Ovary (tissue), 9 donors: ENCODE results near the gene SLC44A1. TPM values are rescaled to one million over a fixed set of nuclear protein-coding genes. Genes with fewer than 3 reads are reported as not detected.

ENCODE experiments used
- DNase-seq, 5 donors: peaks; one replicate each; pipeline ENCODE4 v3.0.0-alpha.2; 2019 to 2020
- H3K27ac ChIP-seq, 2 donors: fragments of 200-600 bp; one replicate each; pipeline versions ENCODE4 v1.5.1 to v1.8.0; 2019 to 2022
- H3K27me3 ChIP-seq: fragments of 200-600 bp; one replicate; pipeline ENCODE4 v1.8.0; 2022
- H3K36me3 ChIP-seq: fragments of 200-600 bp; sonication (generic); one replicate; pipeline ENCODE4 v1.5.1; 2019
- H3K4me1 ChIP-seq: one replicate; pipeline ENCODE4 v1.8.1; 2013; ENCODE audit warnings: mild to moderate bottlenecking, moderate library complexity; ENCODE audit not compliant: insufficient read depth
- H3K4me3 ChIP-seq: fragments of 200-600 bp; sonication (generic); one replicate; pipeline ENCODE4 v1.5.1; 2017
- H3K9me3 ChIP-seq, 2 donors: fragments of 200-600 bp in 1 of 2; sonication (generic) in 1 of 2; one replicate each; pipeline versions ENCODE4 v1.5.1 to v1.8.1; 2013 to 2019; ENCODE audit warnings: mild to moderate bottlenecking in 1 of 2, moderate library complexity in 1 of 2
- CTCF ChIP-seq, 3 donors: fragments of 450-650 bp in 2 of 3; fragments of 200-600 bp in 1 of 3; IDR thresholded peaks; one replicate each; pipeline versions ENCODE4 v1.5.1 to v1.8.0; 2016 to 2022; ENCODE audit warnings: antibody characterized with exemption in 3 of 3, mild to moderate bottlenecking in 1 of 3
- EP300 ChIP-seq: sonication (generic); formaldehyde crosslinking; IDR thresholded peaks from one replicate; pipeline ENCODE4 v1.6.1; 2017; ENCODE audit warnings: antibody characterized with exemption
- POLR2A ChIP-seq: fragments of 450-650 bp; IDR thresholded peaks from one replicate; pipeline ENCODE4 v1.6.1; 2017; ENCODE audit warnings: antibody characterized with exemption, mild to moderate bottlenecking, moderate library complexity
- WGBS, 3 donors: extraction: QIAGEN DNeasy Blood & Tissue Kit in 1 of 3; methylation state at CpG; one replicate each; pipeline versions ENCODE4 v1.1.5 to v1.1.7; 2013 to 2017; 5-methylcytosine and 5-hydroxymethylcytosine counted together
- intact Hi-C, 4 donors: fragments of 100-400 bp; cut with DNase I; formaldehyde crosslinking; loops; one replicate each; pipeline versions ENCODE4 v1.11.0 to v1.15.1; 2022 to 2023
- polyA plus RNA-seq, 2 donors: library from polyadenylated mRNA; stranded (reverse); fragments of 200-250 nt in 1 of 2; fragments of 350-450 nt in 1 of 2; fragmentation: Illumina TruSeq in 1 of 2; extraction: RNeasy Lipid Tissue Mini Kit (QIAGEN cat#74804) in 1 of 2; gene quantifications; one replicate each; pipeline ENCODE4 v1.2.3, GENCODE V29; 2013 to 2014
- total RNA-seq, 7 donors: library from RNA; depleted of rRNA in 2 of 7; stranded (reverse); fragments of >200 nt in 2 of 7; fragmentation: NEBNext Ultra II Directional in 3 of 7; extraction: Animal tissue kit (Norgen Biotek cat#: 25700) in 3 of 7; gene quantifications; one replicate each; pipeline versions ENCODE4 v1.1.0 to v1.2.4, GENCODE V29; 2016 to 2023
- donor health status: DM: no; HTN: no; CAD: no; lungs with moderate emphysema.
- donor health status: DM: no; HTN: no; CAD: no.
- donor health status: Bipolar disorder and iron deficiency.
- donor health status: DM: yes; HTN: yes; CAD: no.
- donor health status: DM: no; HTN: no; CAD: no.
- donor health status: DM: yes; HTN: yes; CAD: no.

SLC44A1 gene
- total and polyA plus RNA-seq, 9 donors, result 8.8 to 34.7 (median 28.5) TPM

GRCh38 chr9:105449081-105449480 lies 204.6 kb downstream of the SLC44A1 start:
- no peak overlapping the region for H3K27ac ChIP-seq
- no peaks in the 10 kb centered on the region for H3K27me3 ChIP-seq
- intact Hi-C loops, result no loop called here
- peak overlapping the region; percentile 68 for H3K4me3 ChIP-seq
- H3K9me3 ChIP-seq, result no peaks in the 10 kb centered on the region
- no peak for DNase-seq
- TF ChIP-seq POLR2A (no peak), CTCF (IDR thresholded peaks at IDR 0.05) (no peak), EP300 (no peak)
- no peaks in the 10 kb centered on the region for H3K4me1 ChIP-seq
- WGBS, 3 donors, result 12 to 20% (median 20%) methylated on average over 2 of the region's 2 CpGs
- H3K36me3 ChIP-seq, result no peaks in the 10 kb centered on the region

- 91 to 97% (median 93%) methylated on average over 3 of the region's 3 CpGs for WGBS, 3 donors
- Histone ChIP-seq H3K9me3 (no peaks in the 10 kb centered on the region), H3K4me3 (no peak overlapping the region), H3K4me1 (no peaks in the 10 kb centered on the region), H3K27me3 (no peaks in the 10 kb centered on the region), H3K27ac (no peak overlapping the region), H3K36me3 (no peaks in the 10 kb centered on the region)
- TF ChIP-seq POLR2A (no peak), CTCF (IDR thresholded peaks at IDR 0.05) (no peak), EP300 (no peak)
- no peak for DNase-seq
- intact Hi-C loops, result no loop called here
These were observed 207.7 kb downstream of the SLC44A1 start for GRCh38 chr9:105452185-105452584.

GRCh38 chr9:105455836-105456475 lies 211.5 kb downstream of the SLC44A1 start:
- no peak for DNase-seq
- intact Hi-C loops, result no loop called here

GRCh38 chr9:105457560-105458294 lies 213.3 kb downstream of the SLC44A1 start:
- no peak overlapping the region for H3K27ac ChIP-seq

More at GRCh38 chr9:105455836-105456475, 211.5 kb downstream of the SLC44A1 start:
- 86 to 97% (median 94%) methylated on average over 2 of the region's 2 CpGs for WGBS, 3 donors
- Histone ChIP-seq H3K27ac (no peak overlapping the region), H3K4me3 (no peak overlapping the region), H3K36me3 (no peaks in the 10 kb centered on the region), H3K9me3 (no peaks in the 10 kb centered on the region), H3K4me1 (no peaks in the 10 kb centered on the region), H3K27me3 (no peaks in the 10 kb centered on the region)
- TF ChIP-seq EP300, result no peak
- no peak for TF ChIP-seq POLR2A
- TF ChIP-seq CTCF (IDR thresholded peaks at IDR 0.05), result no peak

More at GRCh38 chr9:105457560-105458294, 213.3 kb downstream of the SLC44A1 start:
- no peaks in the 10 kb centered on the region for H3K27me3 ChIP-seq
- no peak for DNase-seq
- H3K36me3 ChIP-seq, result no peaks in the 10 kb centered on the region
- TF ChIP-seq CTCF (IDR thresholded peaks at IDR 0.05) (no peak), POLR2A (no peak), EP300 (no peak)
- WGBS, 3 donors, result 97 to 98% (median 97%) methylated on average over 14 to 15 of the region's 15 CpGs
- intact Hi-C loops, result no loop called here
- H3K9me3 ChIP-seq, result no peaks in the 10 kb centered on the region
- H3K4me1 ChIP-seq, result no peaks in the 10 kb centered on the region
- H3K4me3 ChIP-seq, result no peak overlapping the region
